HG02970 (cell line): ENCODE results near the gene HES2.
"Not testable (repeated sequence)": the region's sequence is repeated elsewhere in the genome, so short reads cannot be mapped to it uniquely, and the experiment has no call there.

Source experiments
- ATAC-seq: cut with Tn5 transposase; IDR thresholded peaks from one replicate; pipeline ENCODE4 v1.9.1; 2021; ENCODE audit warnings: mild to moderate bottlenecking, moderate library complexity, moderate number of reproducible peaks; ENCODE audit not compliant: unreplicated experiment, low FRiP score

The HES2 gene

DNA sequence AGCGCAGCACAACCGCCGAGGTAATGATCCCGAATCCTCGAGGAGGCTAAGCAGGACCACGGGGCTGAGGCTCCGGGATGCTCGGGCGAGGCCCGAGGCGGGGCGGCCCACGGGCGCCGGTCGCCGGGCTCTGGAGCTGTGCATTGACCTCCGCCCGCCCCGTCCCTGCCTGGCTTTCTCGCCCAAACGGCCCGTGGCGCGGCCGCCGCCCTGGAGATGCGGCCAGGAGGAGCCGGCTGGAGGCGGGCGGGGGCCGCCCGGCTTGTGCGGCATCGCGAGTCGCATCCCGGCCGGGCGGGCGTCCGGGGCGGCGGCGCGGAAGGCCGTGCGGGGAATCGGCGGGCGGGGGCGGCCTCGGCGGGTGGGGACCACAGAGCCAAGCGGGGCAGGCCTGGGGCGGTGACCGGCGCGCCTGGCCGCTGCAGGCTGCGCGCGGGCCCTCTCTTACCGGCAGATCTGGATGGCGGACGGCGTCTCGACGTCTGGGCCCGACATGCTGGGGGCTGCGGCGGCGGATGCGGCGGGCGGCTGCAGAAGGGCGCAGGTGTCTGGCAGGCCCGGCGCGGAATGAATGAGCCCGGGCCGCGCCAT, 26.8 kb downstream of the HES2 start:
- ATAC-seq, result no peak

DNA sequence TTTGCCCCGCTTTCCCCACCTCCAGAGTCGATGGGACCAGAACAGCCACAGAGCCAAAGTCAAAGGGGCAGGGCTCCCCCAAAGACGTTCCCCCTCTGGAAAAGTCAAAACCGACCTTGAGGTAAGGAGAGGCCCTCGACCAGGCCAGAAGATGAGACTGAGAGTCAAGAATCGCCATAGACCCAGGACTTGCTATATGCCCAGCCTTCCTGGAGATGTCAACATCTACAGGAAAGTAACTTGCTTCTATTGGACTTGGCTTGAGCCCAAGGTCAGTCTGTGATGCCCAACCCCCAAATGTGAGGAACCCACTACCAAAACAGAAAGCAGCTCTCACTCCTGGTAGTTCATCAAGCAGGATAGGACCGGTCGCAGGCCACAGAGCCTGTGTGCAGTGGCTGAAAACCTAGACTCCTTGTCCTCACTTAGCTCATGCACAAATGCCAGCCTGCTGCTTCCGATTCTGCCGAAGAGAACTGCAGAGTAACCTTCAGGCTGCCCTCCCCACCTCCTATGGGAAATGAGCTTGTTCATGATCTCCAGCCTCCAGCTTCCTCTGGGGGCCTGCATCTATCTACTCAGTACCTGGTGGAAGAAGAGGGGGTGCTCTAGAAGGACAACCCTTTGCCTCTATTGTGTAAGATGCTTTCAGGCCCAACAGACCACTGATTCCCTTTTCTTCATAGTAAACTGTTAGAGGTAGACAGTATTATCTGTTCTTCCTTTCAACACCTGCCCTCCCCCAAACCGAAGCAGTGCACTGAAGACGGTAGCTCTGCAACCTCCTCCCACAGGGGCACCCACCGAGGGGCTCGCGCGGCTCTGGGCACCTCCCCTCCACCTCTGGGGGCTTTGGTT, 27.5 kb downstream of the HES2 start:
- ATAC-seq, result no peak

DNA sequence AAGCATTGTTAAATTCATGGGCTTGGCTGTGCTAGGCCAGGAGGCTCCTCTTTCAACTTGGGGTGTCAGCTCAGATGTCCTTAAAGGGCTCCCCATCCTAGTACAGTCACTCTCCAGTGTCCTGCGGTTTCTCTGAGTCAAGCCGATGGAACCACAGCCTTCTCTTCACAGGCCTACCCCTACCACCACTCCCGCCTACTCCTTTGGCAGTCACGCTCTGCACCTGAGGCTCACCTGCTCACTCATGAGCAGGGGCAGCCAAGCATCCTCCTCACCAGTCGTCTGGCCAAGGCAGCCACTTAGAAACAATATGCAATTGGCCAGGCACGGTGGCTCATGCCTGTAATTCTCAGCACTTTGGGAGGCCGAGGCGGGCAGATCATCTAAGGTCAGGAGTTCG, 29.7 kb downstream of the HES2 start:
- ATAC-seq, result no peak

DNA sequence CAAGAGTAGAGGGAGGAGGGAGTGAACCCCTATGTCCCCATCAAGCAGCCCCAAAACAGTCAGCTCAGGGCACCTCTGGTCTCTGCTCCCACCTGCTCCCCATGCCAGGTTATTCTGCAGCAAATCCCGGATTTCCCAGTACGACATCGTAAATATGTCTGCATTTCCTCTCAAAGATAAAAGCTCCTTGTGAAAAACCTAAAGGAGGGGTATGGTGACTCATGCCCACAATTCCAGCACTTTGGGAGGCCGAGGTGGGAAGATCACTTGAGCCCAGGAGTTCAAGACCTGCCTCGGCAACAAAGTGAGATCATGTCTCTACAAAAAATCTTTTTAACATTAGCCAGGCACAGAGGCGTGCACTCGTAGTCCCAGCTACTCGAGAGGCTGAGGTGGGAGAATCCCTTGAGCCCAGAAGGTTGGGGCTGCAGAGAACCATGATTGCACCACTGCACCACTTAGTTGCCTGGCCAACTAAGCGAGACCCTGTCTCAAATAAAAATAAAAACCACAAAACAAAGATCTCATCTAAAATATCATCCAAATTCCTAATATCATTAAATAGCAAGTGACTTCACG, 33.3 kb downstream of the HES2 start:
- no peak for ATAC-seq

DNA sequence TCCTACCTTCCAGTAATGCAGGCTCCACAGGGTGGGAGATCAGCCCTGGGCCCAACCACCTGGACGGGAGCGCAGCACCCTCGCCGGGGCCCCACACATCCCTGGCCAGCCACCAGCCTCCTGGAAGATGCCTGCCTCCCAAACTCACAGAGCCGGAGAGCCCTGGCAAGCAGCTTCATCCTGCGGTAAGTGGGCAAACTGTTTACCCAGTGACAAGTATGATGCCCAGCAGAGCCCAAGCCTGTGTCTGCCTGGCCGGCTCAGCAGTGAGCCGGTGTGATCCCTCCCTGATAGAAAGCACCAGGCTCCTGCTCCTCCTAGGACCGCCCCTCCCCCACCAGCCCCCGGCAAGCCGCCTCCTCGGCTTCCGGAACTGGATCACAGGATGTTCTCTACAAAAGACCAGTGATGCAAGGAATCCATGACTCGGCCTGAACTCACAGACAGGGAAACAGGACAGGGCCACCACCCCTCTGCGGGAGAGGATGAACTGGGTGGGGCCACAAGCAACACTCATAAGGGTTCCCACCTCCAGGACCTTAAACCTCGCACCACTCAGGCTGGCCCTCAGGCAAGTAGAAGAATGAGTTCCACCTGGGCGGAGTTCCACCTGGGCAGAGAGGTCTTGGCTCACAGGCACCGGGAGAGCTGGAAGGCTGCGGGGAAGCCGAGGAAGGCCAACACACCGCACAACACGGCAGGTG, 34.1 kb downstream of the HES2 start:
- no peak for ATAC-seq

DNA sequence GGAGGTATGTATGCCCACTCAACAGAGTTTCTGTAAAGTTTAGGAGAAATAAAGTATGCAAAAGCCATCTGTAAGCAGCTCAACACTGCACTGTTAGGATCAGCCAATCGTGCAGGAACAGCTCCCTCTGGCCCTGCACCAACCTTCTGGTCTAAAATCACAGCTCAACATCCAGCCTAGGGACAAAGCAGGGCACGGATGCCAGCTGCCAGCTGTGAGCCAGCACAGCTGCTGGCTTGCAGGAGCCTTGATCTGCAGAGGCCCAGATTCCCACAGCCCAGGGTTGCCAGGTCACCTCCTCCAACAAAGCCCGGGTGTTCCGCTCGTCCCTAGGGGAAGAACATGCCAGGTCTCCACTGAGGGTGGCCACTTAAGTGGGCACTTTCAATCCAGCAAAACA, 34.8 kb downstream of the HES2 start:
- ATAC-seq, result no peak

DNA sequence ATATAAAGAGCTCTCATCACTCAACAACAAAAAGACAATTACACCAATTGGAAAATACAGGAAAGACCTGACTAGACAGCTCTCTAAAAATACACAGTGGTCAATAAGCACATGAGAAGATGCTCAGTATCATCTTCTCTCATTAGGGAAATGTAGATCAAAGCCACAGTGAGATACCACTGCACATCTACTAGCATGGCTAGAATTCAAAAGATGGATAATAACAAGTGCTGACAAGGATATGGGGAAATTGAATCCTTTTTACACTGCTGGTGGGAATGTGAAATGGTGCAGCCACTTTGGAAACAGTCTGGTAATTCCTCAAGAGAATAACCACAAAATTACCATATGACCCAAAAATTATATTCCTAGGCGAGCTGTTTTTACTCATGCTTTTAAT, 35.6 kb downstream of the HES2 start:
- no peak for ATAC-seq

DNA sequence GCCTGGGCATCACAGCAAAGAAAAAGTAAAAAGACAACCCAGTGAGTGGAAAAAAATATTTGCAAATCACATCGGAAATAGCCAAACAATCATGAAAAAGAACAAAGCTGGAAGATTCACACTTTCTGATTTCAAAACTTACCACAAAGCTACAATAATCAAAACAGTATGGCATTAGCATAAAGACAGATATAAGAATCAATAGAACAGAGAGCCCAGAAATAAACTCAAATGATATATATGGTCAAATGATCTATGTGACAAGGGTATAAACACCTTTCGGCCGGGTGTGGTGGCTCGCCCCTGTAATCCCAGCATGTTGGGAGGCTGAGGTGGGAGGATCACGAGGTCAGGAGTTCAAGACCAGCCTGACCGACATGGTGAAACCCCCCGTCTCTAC, 39.7 kb downstream of the HES2 start:
- no peak for ATAC-seq

DNA sequence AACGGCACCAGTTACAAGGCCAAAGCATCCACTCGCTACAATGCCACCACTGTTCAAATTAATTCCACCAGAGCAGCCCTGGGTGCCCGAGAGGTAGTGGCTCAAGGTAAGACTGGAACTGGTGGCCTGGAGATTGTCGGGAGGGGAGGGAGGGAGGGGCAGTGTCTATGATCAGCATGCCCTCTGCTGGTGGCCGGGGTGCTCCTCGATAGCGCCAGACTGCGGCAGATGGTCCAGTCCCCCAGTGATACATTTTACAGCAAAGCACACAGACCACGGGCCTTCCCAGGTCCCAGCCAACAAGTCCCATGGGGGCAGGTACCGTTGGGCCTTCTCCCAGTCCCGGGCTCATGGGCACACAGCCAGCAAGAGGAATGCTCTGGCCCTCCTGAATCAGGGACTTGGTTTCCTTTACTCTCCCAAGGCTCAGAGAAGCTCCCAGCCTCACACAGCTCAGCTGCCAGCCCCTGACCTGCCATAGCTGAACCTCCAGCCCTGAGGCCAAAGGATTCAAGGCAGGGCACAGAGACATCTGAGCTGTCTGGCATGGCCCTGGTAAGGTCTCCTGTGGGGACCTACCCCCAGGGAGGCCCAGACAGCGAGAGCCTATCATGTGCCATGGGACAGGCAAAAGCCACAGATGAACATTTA, 41.5 kb downstream of the HES2 start:
- no peak for ATAC-seq

DNA sequence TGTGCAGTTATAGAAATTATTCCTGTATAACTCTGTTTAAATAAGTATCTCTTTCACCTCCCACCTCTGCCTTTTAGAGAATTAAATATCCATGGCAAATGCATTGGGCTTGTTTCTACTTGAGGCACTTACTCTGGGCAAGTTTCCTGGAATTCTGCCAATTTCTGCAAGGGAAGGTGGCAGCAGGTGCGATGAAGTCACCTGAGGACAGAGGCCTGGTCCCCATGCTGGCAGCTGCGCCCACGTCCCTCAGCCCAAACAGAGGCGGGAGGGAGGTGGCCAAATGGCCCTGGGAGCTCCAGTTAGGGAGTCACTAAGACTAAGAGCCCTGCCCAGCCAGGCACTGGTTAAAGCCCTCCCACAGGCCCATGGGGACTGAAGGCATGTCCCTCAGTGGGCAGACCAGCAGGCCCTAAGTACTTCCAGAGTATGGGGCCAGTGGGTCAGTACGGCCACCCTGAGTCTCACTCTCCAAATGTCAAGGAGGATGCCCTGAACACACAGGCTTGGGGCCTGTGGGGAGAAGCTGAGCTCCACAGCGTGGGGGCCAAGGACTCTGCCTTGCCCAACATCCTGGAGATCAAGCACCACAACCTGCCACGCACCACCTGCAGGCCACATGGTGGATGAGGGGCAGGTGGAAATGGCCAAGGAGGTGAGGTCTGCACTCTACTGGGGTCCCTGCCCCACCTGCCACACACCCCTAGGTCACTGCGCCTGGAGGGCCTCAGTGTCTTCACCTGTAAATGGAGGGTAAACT, 45.6 kb downstream of the HES2 start:
- no peak for ATAC-seq

DNA sequence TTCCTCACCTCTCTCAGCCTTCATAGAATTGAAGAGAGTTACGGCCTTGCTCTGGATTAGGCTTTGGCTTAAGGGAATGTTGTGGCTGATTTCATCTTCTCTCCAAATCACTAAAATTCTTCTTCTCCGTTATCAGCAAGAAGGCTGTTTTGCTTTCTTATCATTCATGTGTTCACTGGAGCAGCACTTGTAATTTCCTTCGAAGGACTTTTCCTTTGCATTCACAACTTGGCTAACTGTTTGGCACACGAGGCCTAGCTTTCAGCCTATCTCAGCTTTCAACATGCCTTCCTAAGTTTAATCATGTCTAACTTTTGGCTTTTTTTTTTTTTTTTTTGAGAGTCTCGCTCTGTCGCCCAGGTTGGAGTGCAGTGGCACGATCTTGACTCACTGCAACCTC, 47.5 kb downstream of the HES2 start:
- not testable (repeated sequence) for ATAC-seq

DNA sequence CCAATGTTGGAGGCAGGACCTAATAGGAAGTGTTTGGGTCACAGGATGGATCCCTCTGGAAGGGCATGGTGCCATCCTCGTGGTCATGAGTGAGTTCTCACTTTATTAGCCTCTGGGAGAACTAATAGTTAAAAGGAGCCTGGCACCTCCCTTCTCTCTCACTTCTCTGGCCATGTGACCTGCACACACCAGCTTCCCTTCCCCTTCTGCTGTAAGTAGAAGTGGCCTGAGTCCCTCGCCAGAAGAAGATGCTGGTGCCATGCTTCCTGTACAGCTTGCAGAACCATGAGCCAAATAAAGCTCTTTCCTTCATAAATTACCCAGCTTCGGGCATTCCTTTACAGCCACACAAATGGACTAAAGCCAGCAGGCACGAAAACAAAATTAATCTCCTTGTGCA, 49.7 kb downstream of the HES2 start:
- no peak for ATAC-seq

DNA sequence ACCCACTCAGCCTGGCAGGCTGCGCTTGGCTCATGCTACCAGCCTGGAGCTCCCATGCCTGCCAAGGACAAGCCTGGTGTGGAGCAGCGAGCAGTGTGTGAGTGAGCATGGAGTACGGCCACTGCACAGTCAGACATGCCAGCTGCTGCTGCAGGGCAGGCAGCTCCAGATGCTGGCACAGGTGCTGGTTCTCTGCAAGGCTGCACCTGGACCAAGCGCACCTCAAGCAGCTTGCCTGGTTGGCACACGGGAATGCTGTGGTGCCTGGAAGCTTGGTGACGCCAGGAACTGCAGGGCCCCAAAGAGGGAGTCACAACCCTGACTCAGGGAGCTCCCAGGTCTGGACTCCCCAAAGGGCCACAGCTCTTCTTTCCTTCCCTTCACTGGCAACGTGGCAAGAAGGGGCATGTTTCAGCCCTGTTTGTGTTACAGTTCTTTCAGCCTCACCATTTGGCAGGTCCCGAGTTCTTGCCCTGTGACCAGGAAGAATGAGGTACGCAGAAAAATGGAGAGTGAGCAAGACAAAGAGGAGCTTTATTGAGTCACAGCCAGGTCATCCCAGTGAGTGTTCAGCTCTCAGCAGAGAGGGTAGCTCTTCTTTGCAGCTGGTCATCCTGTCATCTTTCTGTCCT, 52.2 kb downstream of the HES2 start:
- ATAC-seq, result no peak

DNA sequence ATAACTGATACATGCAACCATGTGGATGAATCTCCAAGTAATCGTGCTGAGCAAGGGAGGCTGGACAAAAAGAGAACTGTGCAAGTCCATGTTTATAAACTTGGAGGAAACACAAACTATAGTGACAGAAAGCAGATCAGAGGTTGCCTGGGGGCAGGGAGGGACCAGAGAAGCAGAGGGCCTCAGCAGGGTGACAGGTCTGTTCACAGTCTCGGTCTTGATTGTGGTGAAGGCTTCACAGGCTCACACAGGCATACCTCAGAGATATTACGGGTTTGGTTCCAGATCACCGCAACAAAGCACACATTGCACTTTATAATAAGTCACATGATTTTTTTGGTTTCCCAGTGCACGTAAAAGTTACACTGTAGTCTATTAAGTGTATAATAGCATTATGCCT, 54.7 kb downstream of the HES2 start:
- ATAC-seq, result no peak

DNA sequence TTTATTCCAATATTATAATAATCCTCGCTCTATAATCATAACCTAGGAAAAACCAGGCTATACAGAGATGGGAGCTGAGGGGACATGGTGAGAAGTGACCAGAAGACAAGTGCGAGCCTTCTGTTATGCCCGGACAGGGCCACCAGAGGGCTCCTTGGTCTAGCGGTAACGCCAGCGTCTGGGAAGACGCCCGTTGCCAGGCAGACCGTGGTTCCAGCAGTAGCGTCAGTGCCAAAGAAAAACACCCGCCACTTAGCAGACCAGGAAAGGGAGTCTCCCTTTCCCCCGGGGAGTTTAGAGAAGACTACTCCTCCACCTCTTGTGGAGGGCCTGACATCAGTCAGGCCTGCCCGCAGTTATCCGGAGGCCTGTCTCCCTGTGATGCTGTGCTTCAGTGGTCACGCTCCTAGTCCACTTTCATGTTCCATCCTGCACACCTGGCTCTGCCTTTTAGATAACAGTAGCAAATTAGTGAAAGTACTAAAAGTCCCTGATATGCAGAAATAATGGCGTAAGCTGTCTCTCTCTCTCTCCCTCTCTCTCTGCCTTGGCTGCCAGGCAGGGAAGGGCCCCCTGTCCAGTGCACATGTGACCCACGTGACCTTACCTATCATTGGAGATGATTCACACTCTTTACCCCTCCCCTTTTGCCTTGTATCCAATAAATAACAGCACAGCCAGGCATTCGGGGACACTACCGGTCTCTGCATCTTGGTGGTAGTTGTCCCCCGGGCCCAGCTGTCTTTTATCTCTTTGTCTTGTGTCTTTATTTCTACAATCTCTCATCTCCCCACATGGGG, 56.4 kb downstream of the HES2 start:
- not testable (repeated sequence) for ATAC-seq
